ENCODE results near the gene EDEM3.

GRCh38 chr1:184752656-184753055, 2.0 kb downstream of the EDEM3 start:
- TF ChIP-seq POLR2A (IDR thresholded peaks at IDR 0.05) (no peak), CTCF (IDR thresholded peaks at IDR 0.05) (no peak)

Measured in heart left ventricle (tissue), 13 donors.